ENCODE results near the gene NOP9.
A peak's percentile ranks its signal among the peaks of the same experiment; 100 is the strongest.

The NOP9 gene

GRCh38 chr14:24262821-24263733 is 36.6 kb upstream of the NOP9 start, which contains the start of gene TGM1:
Gene TGM1 (minus strand): TSS chr14:24263177. CDS start chr14:24262352, 825 bp downstream.
- DNase-seq (ENCODE audit: low read depth, low spot score) = no peak

- no peak for DNase-seq (ENCODE audit: low read depth, low spot score)
These were observed 35.8 kb upstream of the NOP9 start for GRCh38 chr14:24263848-24264247.

- no peak for DNase-seq (ENCODE audit: low read depth, low spot score)
These were observed 35.4 kb upstream of the NOP9 start for GRCh38 chr14:24264298-24264697.

GRCh38 chr14:24266344-24267244 is 33.1 kb upstream of the NOP9 start:
- DNase-seq (ENCODE audit: low read depth, low spot score) = no peak

GRCh38 chr14:24267516-24267915 is 32.1 kb upstream of the NOP9 start:
- DNase-seq (ENCODE audit: low read depth, low spot score) = no peak

- DNase-seq (ENCODE audit: low read depth, low spot score) = no peak
These were observed 31.4 kb upstream of the NOP9 start for GRCh38 chr14:24268225-24268624.

GRCh38 chr14:24269368-24269767 is 30.3 kb upstream of the NOP9 start:
- DNase-seq (ENCODE audit: low read depth, low spot score) = no peak

- no peak for DNase-seq (ENCODE audit: low read depth, low spot score)
These were observed 29.6 kb upstream of the NOP9 start for GRCh38 chr14:24269910-24270536.

GRCh38 chr14:24270537-24271133 is 29.0 kb upstream of the NOP9 start:
- DNase-seq (ENCODE audit: low read depth, low spot score) = no peak

- peak; percentile 57 for DNase-seq (ENCODE audit: low read depth, low spot score)
These were observed 28.4 kb upstream of the NOP9 start, which contains the start of gene RABGGTA for GRCh38 chr14:24271134-24271833. Gene RABGGTA (minus strand): TSS chr14:24271597. CDS start chr14:24271115, 482 bp downstream.

GRCh38 chr14:24271834-24272263 is 27.8 kb upstream of the NOP9 start:
- DNase-seq (ENCODE audit: low read depth, low spot score) = no peak

GRCh38 chr14:24272467-24272866 is 27.2 kb upstream of the NOP9 start:
- no peak for DNase-seq (ENCODE audit: low read depth, low spot score)

GRCh38 chr14:24273422-24273998 is 26.1 kb upstream of the NOP9 start:
- no peak for DNase-seq (ENCODE audit: low read depth, low spot score)

GRCh38 chr14:24274101-24274543 is 25.5 kb upstream of the NOP9 start:
- DNase-seq (ENCODE audit: low read depth, low spot score) = no peak

- DNase-seq (ENCODE audit: low read depth, low spot score) = no peak
These were observed 22.6 kb upstream of the NOP9 start for GRCh38 chr14:24277071-24277470.

- no peak for DNase-seq (ENCODE audit: low read depth, low spot score)
These were observed 21.9 kb upstream of the NOP9 start for GRCh38 chr14:24277606-24278321.

GRCh38 chr14:24278424-24278823 is 21.2 kb upstream of the NOP9 start:
- DNase-seq (ENCODE audit: low read depth, low spot score) = no peak

- no peak for DNase-seq (ENCODE audit: low read depth, low spot score)
These were observed 20.1 kb upstream of the NOP9 start for GRCh38 chr14:24279301-24280186.
